ENCODE data around the gene HPD.

The HPD gene

DNA sequence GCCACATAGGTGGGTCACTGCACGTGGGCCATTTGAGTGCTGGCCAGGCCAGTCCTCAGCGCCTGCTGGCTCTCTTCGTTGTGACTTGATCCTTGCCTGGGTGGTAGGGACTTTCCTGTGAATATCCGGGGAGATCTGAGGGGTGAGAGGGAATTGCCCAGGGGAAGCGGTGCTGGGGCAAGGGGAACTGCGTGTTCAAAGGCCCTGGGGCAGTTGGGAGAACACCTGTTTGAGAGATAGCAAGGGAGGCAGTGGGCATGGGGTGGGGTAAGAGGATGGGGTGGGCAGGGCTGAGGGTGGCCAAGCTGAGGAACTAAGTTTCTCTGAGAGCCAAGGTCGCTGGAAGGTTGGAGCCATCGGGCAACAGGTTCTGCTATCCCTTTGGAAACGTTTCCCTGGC lies 29.8 kb downstream of the HPD start:
- DNase-seq (ENCODE audit: low read depth, low spot score), result no peak

DNA sequence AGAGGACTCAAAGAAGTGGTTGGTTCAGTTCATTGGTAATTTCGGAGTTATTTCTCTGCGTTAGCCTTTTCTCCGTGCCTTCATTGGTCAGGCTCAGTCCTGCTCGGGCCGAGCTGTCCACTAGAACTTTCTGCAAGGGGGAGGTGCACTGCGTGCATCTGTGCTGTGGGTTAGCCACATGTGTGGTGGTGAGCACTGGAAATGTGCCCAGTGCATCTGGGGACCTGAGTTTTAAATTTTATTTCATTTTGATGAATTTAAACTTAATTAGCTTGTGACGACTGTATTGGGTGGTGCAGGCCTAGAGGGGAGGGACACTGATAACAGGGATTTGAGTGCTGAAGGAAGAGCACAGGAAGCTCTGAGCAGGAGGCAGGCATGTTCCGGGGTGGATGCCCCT lies 30.4 kb downstream of the HPD start:
- no peak for DNase-seq (ENCODE audit: low read depth, low spot score)

DNA sequence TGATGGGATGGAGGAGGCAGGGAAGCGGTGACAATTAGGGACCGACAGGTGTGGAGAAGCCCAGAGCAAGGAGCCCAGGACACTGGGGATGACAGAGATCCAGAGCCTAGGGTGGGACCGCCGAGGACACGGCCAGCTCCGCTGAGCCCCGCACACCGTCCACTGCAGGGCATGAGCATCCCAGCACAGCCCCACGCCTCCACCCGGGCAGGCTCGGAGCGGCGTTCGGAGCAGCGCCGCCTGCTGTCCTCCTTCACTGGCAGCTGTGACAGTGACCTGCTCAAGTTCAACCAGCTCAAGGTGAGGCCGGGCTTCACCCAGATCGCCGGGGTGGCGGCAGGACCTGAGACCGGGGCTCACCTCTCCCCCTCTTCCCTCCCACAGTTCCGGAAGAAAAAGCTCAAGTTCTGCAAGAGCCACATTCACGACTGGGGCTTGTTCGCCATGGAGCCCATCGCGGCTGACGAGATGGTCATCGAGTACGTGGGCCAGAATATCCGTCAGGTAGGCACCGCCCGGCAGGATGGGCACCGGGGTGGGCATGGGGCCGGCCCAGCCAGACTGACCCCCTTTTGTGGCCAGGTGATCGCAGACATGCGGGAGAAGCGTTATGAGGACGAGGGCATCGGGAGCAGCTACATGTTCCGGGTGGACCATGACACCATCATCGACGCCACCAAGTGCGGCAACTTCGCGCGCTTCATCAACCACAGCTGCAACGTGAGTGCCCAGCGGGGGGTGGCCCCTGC lies 31.1 kb downstream of the HPD start:
- DNase-seq (ENCODE audit: low read depth, low spot score), result no peak

DNA sequence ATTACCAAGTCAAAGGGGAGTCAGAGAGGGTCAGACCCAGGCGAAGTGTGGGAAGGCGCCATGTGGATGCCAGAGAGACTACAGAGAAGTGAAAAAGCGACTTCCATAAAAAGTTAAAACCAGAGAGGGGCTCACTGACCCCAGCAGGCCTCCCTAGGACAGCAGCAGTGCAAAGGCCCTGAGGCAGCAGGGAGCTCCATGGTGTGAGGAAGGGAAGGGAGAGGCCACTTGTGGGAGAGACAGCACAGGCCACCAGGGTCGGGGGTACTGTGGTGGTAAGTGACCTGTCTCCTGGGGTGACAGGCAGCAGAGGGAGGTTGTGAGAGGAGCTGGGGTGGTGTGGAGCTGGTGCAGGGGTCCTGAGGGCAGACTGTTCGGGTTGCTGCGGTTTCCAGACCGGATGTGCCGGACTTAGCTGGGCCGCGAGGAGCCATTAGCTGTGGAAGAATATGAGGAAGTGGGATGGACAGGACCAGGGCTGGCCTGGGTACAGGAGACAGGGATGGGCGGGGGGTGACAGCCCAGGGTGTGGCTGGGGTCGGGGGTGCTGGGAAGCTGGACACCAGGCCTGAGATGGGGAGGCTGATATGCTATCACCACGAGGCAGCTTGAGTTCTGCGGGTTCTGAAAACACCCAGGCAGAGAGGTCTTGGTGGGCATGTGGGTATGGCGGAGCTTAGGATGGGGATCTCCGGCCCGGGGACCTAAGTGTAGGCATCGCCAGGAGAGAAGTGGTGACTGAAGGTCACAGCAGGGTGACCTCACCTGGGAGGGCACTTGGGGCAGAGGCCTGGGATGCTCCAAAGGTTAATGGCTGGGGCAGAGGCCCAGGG lies 32.1 kb downstream of the HPD start:
- no peak for DNase-seq (ENCODE audit: low read depth, low spot score)

DNA sequence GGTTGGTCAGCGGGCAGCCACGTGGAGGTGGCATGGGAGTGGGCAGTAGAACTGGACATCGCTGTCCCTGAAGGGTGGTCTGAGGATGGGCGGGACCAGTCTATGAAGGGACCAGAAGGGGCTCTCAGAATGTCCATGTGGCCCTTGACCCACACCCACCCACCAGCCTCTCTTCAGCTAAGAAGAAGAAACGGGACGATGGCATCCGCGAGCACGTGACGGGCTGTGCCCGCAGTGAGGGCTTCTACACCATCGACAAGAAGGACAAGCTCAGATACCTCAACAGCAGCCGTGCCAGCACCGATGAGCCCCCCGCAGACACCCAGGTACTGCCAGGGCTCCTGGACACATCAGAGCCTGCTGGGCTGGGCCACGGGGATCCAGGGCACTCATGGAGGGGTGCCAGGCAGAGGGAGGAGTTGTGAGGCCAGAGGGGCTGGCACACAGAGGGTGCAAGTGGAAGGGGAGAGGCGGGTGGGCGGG lies 33.6 kb downstream of the HPD start:
- no peak for DNase-seq (ENCODE audit: low read depth, low spot score)

DNA sequence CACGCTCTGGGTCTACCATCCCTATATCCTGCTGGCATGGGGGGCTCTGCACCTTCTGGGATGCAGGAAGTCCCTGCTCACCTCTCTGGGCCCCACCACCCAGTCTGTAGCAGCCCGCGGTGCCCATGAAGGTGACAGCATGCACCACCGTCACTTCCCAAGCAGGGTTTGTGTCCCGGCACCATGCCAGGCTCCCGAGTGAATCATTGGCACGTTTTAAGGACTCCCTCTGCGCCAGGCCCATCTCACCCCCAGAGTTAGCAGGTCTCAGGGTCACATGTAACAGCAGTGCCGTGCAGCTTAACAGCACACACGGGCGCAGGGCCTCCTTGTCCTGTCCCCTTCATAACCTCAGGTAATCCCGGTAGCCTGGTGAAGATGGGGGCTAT lies 34.9 kb downstream of the HPD start:
- no peak for DNase-seq (ENCODE audit: low read depth, low spot score)

DNA sequence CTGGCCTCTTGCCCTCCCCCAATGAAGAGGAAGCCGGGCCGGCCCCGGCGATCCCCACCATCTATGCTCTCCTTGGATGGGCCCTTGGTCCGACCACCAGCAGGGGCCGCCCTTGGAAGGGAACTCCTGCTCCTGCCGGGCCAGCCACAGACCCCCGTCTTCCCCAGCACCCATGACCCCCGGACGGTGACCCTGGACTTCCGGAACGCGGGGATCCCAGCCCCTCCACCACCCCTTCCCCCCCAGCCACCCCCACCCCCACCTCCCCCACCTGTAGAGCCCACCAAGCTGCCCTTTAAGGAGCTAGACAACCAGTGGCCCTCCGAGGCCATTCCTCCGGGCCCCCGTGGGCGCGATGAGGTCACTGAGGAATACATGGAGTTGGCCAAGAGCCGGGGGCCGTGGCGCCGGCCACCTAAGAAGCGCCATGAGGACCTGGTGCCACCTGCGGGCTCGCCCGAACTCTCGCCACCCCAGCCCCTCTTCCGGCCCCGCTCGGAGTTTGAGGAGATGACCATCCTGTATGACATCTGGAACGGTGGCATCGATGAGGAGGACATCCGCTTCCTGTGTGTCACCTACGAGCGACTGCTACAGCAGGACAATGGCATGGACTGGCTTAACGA lies 35.4 kb downstream of the HPD start:
- no peak for DNase-seq (ENCODE audit: low read depth, low spot score)

DNA sequence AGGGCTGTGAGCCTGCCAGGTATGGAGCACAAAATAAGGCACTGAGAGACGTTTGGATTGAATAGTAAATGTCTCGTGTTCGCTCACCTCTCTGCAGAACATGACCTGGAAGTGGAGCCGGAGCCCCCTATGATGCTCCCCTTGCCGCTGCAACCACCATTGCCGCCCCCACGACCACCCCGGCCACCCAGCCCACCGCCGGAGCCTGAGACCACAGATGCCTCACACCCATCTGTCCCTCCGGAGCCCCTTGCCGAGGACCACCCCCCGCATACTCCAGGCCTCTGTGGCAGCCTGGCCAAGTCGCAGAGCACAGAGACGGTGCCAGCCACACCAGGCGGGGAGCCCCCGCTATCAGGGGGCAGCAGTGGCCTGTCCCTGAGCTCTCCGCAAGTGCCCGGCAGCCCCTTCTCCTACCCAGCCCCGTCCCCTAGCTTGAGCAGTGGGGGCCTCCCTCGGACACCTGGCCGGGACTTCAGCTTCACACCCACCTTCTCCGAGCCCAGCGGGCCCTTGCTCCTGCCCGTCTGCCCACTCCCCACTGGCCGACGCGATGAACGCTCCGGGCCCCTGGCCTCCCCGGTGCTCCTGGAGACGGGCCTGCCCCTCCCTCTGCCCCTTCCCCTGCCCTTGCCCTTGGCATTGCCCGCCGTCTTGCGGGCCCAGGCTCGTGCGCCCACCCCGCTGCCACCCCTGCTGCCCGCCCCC lies 36.1 kb downstream of the HPD start:
- no peak for DNase-seq (ENCODE audit: low read depth, low spot score)

DNA sequence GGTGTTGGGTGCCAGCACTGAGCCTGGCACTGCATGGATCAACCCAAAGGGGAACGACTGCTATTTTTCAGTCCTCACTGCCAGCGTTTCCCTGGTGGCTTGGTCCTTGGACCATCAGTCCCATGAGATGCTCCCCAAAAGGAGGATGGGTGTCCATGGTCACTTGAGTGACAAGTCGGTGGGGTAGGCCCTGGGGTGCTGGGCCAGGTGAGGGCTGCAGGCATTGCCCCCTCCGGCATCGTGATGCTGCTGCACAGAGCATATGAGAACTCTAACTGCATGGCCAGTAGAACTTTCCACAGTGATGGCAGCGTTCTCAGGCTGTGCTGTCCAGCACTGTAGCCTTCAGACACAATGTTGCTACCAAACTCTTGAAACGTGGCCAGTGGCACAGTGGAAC lies 38.6 kb downstream of the HPD start:
- DNase-seq (ENCODE audit: low read depth, low spot score), result no peak

DNA sequence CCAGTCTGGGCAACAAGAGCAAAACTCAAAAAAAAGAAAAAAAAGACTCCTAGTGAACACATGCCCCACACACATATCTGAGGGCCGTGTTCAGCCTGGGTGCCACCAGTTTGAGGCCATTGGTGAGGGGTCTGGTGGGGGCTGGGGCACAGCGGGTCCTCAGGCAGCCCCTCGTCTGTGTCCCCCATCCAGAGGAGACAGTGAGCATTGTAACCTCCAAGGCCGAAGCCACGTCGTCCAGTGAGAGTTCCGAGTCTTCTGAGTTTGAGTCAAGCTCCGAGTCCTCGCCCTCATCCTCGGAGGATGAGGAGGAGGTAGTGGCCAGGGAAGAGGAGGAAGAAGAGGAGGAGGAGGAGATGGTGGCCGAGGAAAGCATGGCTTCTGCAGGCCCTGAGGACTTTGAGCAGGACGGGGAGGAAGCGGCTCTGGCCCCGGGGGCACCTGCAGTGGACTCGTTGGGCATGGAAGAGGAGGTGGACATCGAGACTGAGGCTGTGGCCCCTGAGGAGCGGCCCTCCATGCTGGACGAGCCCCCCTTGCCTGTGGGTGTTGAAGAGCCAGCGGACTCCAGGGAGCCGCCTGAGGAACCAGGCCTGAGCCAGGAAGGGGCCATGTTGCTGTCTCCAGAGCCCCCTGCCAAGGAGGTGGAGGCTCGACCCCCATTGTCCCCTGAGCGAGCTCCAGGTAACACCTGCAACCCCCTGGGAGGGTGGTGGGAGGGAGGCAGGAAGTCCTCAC lies 39.3 kb downstream of the HPD start:
- no peak for DNase-seq (ENCODE audit: low read depth, low spot score)

DNA sequence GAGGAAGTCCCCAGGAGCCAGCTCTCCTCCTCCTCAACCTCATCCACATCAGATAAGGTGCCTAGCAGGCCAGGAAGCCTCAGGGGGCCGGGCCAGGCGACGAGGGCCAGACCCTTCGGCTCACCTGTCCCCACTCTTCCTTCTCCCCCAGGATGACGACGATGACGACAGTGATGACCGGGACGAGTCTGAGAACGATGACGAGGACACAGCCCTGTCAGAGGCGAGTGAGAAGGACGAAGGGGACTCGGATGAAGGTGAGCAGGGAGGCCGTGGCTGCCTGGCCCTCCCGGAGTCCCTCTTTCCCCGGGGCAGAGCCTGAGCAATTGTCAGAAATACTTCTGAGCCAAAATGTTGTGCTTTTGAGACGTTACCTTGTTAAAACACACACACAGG lies 41.0 kb downstream of the HPD start:
- DNase-seq (ENCODE audit: low read depth, low spot score), result no peak

DNA sequence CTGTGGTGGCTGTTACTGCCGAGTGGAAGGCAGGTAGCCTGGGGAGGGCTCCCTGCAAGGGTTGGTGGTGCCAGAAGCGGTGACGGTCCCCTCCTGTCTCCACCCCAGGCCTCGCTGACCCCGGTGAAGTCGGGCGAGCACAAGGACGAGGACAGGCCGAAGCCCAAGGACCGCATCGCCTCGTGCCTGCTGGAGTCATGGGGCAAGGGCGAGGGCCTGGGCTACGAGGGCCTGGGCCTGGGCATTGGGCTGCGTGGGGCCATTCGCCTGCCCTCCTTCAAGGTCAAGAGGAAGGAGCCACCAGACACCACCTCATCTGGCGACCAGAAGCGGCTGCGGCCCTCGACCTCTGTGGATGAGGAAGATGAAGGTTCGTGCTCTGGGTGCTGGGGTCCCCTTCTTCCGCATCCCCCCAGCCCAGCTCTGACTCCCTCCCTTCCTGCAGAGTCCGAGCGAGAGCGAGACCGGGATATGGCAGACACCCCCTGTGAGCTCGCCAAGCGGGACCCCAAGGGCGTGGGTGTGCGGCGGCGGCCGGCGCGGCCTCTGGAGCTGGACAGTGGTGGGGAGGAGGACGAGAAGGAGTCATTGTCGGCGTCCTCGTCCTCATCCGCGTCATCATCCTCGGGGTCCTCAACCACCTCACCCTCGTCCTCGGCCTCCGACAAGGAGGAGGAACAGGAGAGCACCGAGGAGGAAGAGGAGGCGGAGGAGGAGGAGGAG lies 41.6 kb downstream of the HPD start:
- DNase-seq (ENCODE audit: low read depth, low spot score), result no peak

DNA sequence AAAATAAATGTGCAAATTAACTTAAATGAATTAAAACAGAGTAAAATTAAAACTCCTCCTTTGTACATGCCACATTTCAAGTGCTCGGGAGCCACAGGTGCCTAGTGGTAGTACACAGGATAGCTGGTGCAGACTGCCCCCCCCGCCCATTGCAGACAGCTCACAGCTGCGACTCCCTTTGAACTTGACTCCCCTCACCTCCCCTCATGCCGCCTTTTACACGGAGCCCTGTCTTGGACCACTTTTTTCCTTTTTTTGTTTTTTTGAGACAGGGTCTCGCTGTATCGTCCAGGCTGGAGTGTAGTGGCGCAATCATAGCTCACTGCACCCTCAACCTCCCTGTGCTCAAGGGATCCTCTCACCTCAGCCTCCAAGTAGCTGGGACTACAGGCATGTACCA lies 43.4 kb downstream of the HPD start:
- no peak for DNase-seq (ENCODE audit: low read depth, low spot score)

DNA sequence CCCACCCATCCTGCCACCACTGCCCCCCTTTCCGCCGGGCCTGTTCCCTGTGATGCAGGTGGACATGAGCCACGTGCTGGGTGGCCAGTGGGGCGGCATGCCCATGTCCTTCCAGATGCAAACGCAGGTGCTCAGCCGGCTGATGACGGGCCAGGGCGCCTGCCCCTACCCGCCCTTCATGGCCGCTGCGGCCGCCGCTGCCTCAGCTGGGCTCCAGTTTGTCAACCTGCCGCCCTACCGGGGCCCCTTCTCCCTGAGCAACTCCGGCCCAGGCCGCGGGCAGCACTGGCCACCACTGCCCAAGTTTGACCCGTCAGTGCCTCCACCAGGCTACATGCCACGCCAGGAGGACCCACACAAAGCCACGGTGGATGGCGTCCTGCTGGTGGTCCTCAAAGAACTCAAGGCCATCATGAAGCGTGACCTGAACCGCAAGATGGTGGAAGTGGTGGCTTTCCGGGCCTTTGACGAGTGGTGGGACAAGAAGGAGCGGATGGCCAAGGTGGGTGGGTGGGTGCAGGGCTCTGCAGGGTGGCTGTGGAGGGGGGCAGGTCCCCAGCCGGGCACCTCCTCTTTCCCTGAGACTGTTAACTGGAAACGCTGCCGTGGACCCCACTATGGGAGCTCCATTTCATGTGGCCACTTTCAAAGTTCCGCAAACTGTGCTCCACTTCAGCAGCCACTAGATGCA lies 44.1 kb downstream of the HPD start:
- DNase-seq (ENCODE audit: low read depth, low spot score), result no peak

DNA sequence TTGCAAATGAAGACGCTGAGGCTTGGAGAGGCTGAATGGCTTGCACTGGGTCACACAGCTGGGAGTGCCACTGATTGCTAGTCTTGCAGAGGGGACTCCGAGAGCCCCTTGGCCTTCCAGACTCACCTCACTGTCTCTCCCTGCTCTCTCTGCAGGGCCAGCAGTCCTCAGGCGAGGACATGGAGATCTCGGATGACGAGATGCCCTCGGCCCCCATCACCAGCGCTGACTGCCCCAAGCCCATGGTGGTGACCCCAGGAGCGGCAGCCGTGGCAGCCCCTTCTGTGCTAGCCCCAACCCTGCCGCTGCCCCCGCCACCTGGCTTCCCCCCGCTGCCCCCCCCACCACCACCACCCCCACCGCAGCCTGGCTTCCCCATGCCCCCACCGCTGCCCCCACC lies 44.7 kb downstream of the HPD start:
- no peak for DNase-seq (ENCODE audit: low read depth, low spot score)

DNA sequence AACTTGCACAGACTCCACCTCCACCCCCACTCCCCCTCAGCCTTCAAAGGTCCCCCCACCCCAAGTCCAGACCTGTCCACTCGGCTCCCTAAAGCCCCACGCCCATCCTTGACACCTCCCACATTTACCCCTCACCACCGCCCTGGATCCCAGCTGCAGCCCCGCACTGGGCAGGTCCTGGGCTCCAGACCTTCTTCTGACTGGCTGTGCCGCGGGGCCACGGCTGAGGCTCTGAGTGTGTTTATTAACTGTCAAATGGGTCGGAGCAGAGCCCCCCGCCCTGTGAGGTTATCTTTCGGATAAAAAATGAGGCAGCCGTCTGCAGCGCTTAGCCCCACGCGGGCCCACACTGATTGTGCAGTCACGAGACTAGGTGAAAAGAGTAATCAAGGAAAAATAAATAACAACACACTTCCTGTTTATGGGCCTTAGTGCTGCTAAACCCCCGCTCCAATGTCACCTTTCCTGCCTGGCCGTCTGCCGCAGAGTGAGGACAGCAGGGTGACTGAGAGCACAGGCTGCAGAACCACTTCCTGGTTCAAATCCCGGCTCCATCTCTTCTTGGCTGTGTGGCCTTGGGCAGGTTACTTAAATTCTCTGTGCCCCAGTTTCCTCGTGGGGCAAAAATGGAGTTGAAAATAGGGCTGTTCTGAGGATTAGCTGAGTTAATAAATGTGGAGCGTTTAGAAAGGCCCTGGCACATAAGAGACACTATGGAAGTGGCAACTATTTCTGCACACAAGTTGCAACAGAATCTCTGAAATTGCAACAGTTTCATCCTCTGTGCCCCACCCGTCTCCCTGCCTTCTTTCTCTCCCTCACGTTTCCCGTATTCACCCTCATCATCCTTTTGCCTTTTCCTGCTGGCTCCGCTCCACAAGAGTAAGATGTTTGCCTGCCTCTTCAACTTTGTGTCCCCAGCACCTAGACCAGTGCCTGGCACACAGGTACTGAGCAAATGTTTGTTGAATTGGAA lies 45.5 kb downstream of the HPD start:
- no peak for DNase-seq (ENCODE audit: low read depth, low spot score)

DNA sequence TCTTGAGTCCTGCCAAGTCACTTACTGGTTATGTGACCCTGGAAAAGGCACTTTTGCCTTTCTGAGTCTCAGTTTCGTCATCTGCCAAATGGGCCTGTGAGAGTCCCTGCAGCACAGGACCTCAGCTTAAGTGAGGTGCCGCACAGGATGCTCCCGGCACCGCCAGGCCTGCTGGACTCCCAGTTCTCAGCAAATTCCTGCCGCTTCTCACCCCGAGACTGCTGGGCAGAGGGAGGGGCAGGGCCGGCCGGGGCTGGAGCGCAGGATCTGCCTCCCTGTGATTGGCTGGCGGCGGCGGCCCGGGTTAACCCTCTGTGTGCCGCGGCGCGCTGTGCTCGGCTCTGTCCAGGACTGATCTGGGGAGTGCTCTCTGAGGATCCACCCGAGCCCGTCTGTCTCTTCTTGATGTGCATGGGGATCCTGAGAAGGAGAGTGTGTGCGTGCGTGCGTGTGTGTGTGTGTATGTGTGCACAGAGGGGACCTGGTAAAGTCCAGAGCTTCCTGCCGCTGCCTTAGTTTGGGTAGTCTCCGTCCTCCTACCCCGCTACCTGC lies 46.3 kb downstream of the HPD start:
- DNase-seq (ENCODE audit: low read depth, low spot score), result no peak

Data from iPS DF 19.7 (cell line).